Epidermal melanocyte (primary cell): ENCODE data around the gene CENPP.

Experiments
- DNase-seq: peaks from one replicate; pipeline ENCODE4 v3.0.0; 2011; ENCODE audit warnings: low spot score; ENCODE audit not compliant: insufficient read length

Gene CENPP

GRCh38 chr9:92312887-92313623 is 12.7 kb upstream of the CENPP start:
- DNase-seq: no peak

GRCh38 chr9:92313624-92314012 is 12.1 kb upstream of the CENPP start:
- no peak for DNase-seq

GRCh38 chr9:92315456-92315855 is 10.3 kb upstream of the CENPP start:
- DNase-seq: no peak

GRCh38 chr9:92324431-92324830 is 1.3 kb upstream of the CENPP start:
- no peak for DNase-seq

GRCh38 chr9:92324889-92325268 is 874 bp upstream of the CENPP start:
- no peak for DNase-seq

GRCh38 chr9:92325991-92326500 is 293 bp downstream of the CENPP start:
- DNase-seq: no peak

GRCh38 chr9:92327283-92327850 is 1.6 kb downstream of the CENPP start:
- no peak for DNase-seq

- DNase-seq: no peak
Measured at GRCh38 chr9:92328225-92328624, 2.5 kb downstream of the CENPP start.

GRCh38 chr9:92332577-92333281 is 7.0 kb downstream of the CENPP start:
- no peak for DNase-seq

- DNase-seq: no peak
Measured at GRCh38 chr9:92333282-92333634, 7.5 kb downstream of the CENPP start.

- DNase-seq: no peak
Measured at GRCh38 chr9:92341578-92341977, 15.8 kb downstream of the CENPP start.

- no peak for DNase-seq
Measured at GRCh38 chr9:92342825-92343488, 17.2 kb downstream of the CENPP start.

- DNase-seq: no peak
Measured at GRCh38 chr9:92345582-92345981, 19.8 kb downstream of the CENPP start.

GRCh38 chr9:92349771-92350739 is 24.3 kb downstream of the CENPP start:
- no peak for DNase-seq

GRCh38 chr9:92350740-92351133 is 25.0 kb downstream of the CENPP start:
- no peak for DNase-seq

GRCh38 chr9:92353051-92353450 is 27.3 kb downstream of the CENPP start:
- DNase-seq: no peak

GRCh38 chr9:92359394-92359995 is 33.7 kb downstream of the CENPP start:
- no peak for DNase-seq

GRCh38 chr9:92360083-92360482 is 34.3 kb downstream of the CENPP start:
- no peak for DNase-seq

- no peak for DNase-seq
Measured at GRCh38 chr9:92369075-92369474, 43.3 kb downstream of the CENPP start.

GRCh38 chr9:92373167-92373566 is 47.4 kb downstream of the CENPP start:
- DNase-seq: no peak
